ENCODE data around the gene BBS5.

GRCh38 chr2:169462896-169463695 lies 16.2 kb upstream of the BBS5 start:
- TF ChIP-seq CTCF (IDR thresholded peaks at IDR 0.05) = no peak
- TF ChIP-seq POLR2A (IDR thresholded peaks at IDR 0.05) = no peak
